Measurements from ENCODE around the gene POLR2M. TPM values are rescaled to one million over a fixed set of nuclear protein-coding genes. Genes with fewer than 3 reads are reported as not detected.

Gene POLR2M
- 105 and 160 TPM in 2 replicates for polyA plus RNA-seq (2012; rRNA removed)
- polyA plus RNA-seq (2012; cell fraction: cytosol; rRNA removed) = 105 and 127 TPM in 2 replicates
- polyA plus RNA-seq (2012; cell fraction: nucleus; rRNA removed) = 94.2 and 141 TPM in 2 replicates

DNA sequence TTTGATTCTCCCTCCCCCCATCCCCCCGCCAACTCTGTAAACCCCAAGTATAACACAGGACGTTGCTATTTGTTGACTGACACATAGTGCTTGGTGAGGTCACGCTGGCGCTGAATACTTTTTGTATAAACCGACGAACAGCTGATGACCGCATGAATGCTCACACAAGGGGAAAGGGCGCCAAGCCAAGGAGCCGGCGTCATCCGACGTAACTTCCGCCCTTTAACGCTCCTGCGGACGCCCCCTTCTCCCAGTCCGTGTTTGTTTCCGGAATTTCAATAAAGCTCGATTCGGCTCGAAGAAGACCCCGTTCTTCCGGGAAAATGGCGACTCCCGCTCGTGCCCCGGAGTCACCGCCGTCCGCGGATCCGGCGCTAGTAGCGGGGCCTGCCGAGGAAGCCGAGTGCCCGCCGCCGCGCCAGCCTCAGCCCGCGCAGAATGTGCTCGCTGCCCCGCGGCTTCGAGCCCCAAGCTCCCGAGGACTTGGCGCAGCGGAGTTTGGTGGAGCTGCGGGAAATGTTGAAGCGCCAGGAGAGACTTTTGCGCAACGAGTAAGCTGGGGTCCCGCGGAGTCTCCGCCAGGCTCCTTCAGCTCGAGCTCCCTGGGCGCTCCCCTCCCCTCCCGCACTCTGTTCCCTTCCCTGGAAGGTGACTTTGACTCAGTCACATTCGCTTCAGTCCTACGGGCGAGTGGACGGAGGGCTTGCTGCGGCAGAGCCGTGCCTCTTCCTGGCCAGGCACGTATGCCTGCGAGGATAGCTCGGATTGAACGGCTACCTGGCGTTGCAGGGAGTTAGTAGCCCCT lies at the start of gene POLR2M:
POLR2M (plus strand) TSS at position 310 of the 805 bp plus-strand sequence; CDS start at position 439, 129 bp downstream.
- H3K36me3 ChIP-seq (replicated peaks in 1 of 2; ENCODE audit: control insufficient read depth in 1 of 2, insufficient read depth in 2 of 2, low read length in 1 of 2) = peaks cover 20 to 22% of the 10 kb centered on the region in 2 experiments
- peak within 1 kb of the TSS; percentile 90 for H2AFZ ChIP-seq (ENCODE audit: low read depth)
- ChIA-PET CTCF (interaction anchor here (1.1 to 3.1 kb wide), 11 partner anchors 25 to 476 kb away, joined by 3 to 17 read pairs (median 5); partner anchors contain the start of gene ALDH1A2), POLR2A (interaction anchor here (0.6 to 1.5 kb wide), 4 partner anchors 10 to 80 kb away, joined by 3 to 5 read pairs (median 4); no protein-coding TSS in a partner anchor)
- WGBS (ENCODE audit: low lambda C conversion rate) = under 1% methylated on average over 39 of the region's 70 CpGs
- TF ChIP-seq ELF1 (IDR thresholded peaks at IDR 0.05) (peak; percentile 99), FOXM1 (IDR thresholded peaks at IDR 0.05; ENCODE audit: low read depth) (no peak), NRF1 (IDR thresholded peaks at IDR 0.05; ENCODE audit: low read depth, low read length) (no peak), YY1 (IDR thresholded peaks at IDR 0.05; ENCODE audit: low read depth) (peak; percentile 96), NFIC (IDR thresholded peaks at IDR 0.05; ENCODE audit: borderline replicate concordance) (peak; percentile 90), EP300 (IDR thresholded peaks at IDR 0.05; ENCODE audit: borderline replicate concordance in 1 of 2, low read depth in 1 of 2, low read length in 1 of 2) (peak; percentile 18 to 62; a peak in 2 of 4 replicates), RAD21 (IDR thresholded peaks at IDR 0.05; ENCODE audit: low read length) (no peak), POLR2AphosphoS5 (IDR thresholded peaks at IDR 0.05; ENCODE audit: low read depth, low read length) (no peak; the same call in none of the 2 replicates), RXRA (IDR thresholded peaks at IDR 0.05; ENCODE audit: borderline replicate concordance, low read depth) (peak; percentile 16; the same call in 1 of the 2 replicates), FOXJ3 (CRISPR knock-in tag; IDR thresholded peaks at IDR 0.05) (peak; percentile 51; the same call in 1 of the 2 replicates), JUND (IDR thresholded peaks at IDR 0.05) (0 out of 2 replicates have a peak, but pooled peaks have one; percentile 11), MXI1 (IDR thresholded peaks at IDR 0.05; ENCODE audit: low read depth, low read length) (peak; percentile 66), RCOR1 (IDR thresholded peaks at IDR 0.05; ENCODE audit: low read length) (no peak), TCF12 (IDR thresholded peaks at IDR 0.05) (peak; percentile 50), GABPA (IDR thresholded peaks at IDR 0.05; ENCODE audit: low read depth) (peak; percentile 91), TEAD4 (IDR thresholded peaks at IDR 0.05; ENCODE audit: borderline replicate concordance, insufficient read depth) (no peak), SIN3A (IDR thresholded peaks at IDR 0.05; ENCODE audit: borderline replicate concordance, low read depth, low read length) (peak; percentile 86; the same call in 1 of the 2 replicates), CHD2 (IDR thresholded peaks at IDR 0.05; ENCODE audit: low read length, partially characterized antibody) (peak; percentile 57), EZH2phosphoT487 (IDR thresholded peaks at IDR 0.05; ENCODE audit: borderline replicate concordance, low read depth) (no peak), TAF1 (IDR thresholded peaks at IDR 0.05; ENCODE audit: borderline replicate concordance, low read depth, low read length) (peak; percentile 85)
- TF ChIP-seq, protein P1, sequence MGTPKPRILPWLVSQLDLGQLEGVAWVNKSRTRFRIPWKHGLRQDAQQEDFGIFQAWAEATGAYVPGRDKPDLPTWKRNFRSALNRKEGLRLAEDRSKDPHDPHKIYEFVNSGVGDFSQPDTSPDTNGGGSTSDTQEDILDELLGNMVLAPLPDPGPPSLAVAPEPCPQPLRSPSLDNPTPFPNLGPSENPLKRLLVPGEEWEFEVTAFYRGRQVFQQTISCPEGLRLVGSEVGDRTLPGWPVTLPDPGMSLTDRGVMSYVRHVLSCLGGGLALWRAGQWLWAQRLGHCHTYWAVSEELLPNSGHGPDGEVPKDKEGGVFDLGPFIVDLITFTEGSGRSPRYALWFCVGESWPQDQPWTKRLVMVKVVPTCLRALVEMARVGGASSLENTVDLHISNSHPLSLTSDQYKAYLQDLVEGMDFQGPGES (IDR thresholded peaks at IDR 0.05; ENCODE audit: low read depth, low read length) = no peak
- TF ChIP-seq, protein P2, sequence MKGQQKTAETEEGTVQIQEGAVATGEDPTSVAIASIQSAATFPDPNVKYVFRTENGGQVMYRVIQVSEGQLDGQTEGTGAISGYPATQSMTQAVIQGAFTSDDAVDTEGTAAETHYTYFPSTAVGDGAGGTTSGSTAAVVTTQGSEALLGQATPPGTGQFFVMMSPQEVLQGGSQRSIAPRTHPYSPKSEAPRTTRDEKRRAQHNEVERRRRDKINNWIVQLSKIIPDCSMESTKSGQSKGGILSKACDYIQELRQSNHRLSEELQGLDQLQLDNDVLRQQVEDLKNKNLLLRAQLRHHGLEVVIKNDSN (IDR thresholded peaks at IDR 0.05; ENCODE audit: borderline replicate concordance, low read depth) = peak; percentile 21; the same call in 1 of the 2 replicates
- TF ChIP-seq, protein P3, sequence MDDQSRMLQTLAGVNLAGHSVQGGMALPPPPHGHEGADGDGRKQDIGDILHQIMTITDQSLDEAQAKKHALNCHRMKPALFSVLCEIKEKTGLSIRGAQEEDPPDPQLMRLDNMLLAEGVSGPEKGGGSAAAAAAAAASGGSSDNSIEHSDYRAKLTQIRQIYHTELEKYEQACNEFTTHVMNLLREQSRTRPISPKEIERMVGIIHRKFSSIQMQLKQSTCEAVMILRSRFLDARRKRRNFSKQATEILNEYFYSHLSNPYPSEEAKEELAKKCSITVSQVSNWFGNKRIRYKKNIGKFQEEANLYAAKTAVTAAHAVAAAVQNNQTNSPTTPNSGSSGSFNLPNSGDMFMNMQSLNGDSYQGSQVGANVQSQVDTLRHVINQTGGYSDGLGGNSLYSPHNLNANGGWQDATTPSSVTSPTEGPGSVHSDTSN (IDR thresholded peaks at IDR 0.05) = peak; percentile 72
- TF ChIP-seq, protein P4, sequence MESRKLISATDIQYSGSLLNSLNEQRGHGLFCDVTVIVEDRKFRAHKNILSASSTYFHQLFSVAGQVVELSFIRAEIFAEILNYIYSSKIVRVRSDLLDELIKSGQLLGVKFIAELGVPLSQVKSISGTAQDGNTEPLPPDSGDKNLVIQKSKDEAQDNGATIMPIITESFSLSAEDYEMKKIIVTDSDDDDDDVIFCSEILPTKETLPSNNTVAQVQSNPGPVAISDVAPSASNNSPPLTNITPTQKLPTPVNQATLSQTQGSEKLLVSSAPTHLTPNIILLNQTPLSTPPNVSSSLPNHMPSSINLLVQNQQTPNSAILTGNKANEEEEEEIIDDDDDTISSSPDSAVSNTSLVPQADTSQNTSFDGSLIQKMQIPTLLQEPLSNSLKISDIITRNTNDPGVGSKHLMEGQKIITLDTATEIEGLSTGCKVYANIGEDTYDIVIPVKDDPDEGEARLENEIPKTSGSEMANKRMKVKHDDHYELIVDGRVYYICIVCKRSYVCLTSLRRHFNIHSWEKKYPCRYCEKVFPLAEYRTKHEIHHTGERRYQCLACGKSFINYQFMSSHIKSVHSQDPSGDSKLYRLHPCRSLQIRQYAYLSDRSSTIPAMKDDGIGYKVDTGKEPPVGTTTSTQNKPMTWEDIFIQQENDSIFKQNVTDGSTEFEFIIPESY (IDR thresholded peaks at IDR 0.05; ENCODE audit: borderline replicate concordance, low read depth) = 0 out of 2 replicates have a peak, but pooled peaks have one; percentile 44
- TF ChIP-seq, protein P5, sequence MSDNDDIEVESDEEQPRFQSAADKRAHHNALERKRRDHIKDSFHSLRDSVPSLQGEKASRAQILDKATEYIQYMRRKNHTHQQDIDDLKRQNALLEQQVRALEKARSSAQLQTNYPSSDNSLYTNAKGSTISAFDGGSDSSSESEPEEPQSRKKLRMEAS (IDR thresholded peaks at IDR 0.05; ENCODE audit: low read depth) = peak; percentile 93
- H3K27ac ChIP-seq (ENCODE audit: low read depth in 2 of 2, low read length in 1 of 2) = peak within 1 kb of the TSS; percentile 82 to 85
- H3F3A ChIP-seq (replicated peaks; ENCODE audit: insufficient read depth) = peaks cover 6% of the 10 kb centered on the region
- H3K27me3 ChIP-seq (ENCODE audit: insufficient read depth) = no peaks in the 10 kb centered on the region
- H3K9me3 ChIP-seq = no peaks in the 10 kb centered on the region
- H3K4me1 ChIP-seq (ENCODE audit: control insufficient read depth in 1 of 2, insufficient read depth in 2 of 2, low read depth in 1 of 2, low read length in 1 of 2) = peaks cover 0 to 12% of the 10 kb centered on the region in 2 experiments; a peak in 3 of 4 replicates
- H3K4me2 ChIP-seq = peak within 1 kb of the TSS; percentile 80
- peaks cover 3% of the 10 kb centered on the region; the same call in 1 of the 2 replicates for H4K20me1 ChIP-seq (ENCODE audit: insufficient read depth)
- H3K4me3 ChIP-seq (ENCODE audit: low read depth in 2 of 2, low read length in 1 of 2) = peak within 1 kb of the TSS; percentile 80 to 99
- peak; percentile 88 for DNase-seq
- peaks cover 38% of the 10 kb centered on the region for H3K79me2 ChIP-seq (ENCODE audit: insufficient read depth)
- H3K9me2 ChIP-seq = no peaks in the 10 kb centered on the region
- peak within 1 kb of the TSS; percentile 95 for H3K9ac ChIP-seq

Data from SK-N-SH (cell line).